ENCODE measurements around the gene EPN2.

DNA sequence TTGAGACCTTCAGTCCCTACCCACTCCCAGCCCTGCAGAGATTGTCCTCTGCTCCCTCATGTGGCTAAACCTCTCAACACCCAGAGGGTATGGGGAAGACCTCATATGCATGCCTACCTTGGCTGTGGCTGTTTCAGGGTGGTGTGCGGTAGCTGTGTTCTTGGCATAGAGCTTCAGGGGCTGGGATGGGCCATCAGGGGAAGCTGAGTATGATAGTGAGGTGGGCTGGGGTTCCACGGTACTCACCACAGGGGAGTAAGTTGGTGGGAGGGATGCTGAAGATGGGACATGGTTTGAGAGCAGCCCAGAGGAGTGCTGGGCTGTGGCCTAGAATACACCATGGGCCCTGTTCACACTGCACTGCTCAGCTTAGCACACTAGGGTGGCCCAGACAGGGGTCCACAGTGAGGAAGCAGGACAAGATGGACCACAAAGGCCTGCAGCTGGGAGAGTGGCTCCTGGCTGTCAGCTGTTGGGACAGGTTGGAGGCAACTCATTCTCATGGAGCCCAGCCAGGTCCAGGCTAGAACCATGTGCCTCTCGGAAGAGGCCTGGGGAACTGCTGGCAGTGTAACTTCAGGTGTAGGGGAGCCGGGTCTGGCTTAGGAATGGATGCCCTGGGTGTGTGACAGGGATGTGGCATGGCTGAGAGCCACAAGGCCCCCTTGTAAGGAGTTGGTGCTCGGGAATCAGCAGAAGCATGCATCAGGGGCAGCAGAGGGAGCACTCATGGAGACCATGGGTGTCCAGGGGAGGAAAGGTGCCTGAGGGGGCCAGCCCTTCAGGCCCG, 146.7 kb downstream of the EPN2 start:
- TF ChIP-seq, protein P1, sequence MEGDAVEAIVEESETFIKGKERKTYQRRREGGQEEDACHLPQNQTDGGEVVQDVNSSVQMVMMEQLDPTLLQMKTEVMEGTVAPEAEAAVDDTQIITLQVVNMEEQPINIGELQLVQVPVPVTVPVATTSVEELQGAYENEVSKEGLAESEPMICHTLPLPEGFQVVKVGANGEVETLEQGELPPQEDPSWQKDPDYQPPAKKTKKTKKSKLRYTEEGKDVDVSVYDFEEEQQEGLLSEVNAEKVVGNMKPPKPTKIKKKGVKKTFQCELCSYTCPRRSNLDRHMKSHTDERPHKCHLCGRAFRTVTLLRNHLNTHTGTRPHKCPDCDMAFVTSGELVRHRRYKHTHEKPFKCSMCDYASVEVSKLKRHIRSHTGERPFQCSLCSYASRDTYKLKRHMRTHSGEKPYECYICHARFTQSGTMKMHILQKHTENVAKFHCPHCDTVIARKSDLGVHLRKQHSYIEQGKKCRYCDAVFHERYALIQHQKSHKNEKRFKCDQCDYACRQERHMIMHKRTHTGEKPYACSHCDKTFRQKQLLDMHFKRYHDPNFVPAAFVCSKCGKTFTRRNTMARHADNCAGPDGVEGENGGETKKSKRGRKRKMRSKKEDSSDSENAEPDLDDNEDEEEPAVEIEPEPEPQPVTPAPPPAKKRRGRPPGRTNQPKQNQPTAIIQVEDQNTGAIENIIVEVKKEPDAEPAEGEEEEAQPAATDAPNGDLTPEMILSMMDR (IDR thresholded peaks at IDR 0.05) = no peak
- TF ChIP-seq POLR2A (IDR thresholded peaks at IDR 0.05) = no peak

Data from testis (tissue), 2 donors.